A673 (cell line): ENCODE results near the gene SLC17A8. TPM values are rescaled to one million over a fixed set of nuclear protein-coding genes. Genes with fewer than 3 reads are reported as not detected.

Experiments
- BruUV-seq: library from RNA; stranded (reverse); fragments of 400-500 nt; replicated peaks from 2 replicates; lab custom pipeline; 2021; lab: Mats Ljungman, UMichigan
- CTCF ChIA-PET: fragments of 300-600 bp; sonication (Branson Sonifier 250); formaldehyde crosslinking; loops from one replicate; lab custom pipeline; 2022; ENCODE audit warnings: antibody characterized with exemption; lab: Charles Lee
- POLR2A ChIA-PET: fragments of 300-600 bp; sonication (Branson Sonifier 250); formaldehyde crosslinking; loops from one replicate; lab custom pipeline; 2022; ENCODE audit warnings: antibody characterized with exemption; ENCODE audit not compliant: low non-redundant PET; lab: Charles Lee
- DNase-seq: peaks from one replicate; pipeline ENCODE4 v3.0.0-alpha.2; 2015; ENCODE audit warnings: low spot score
- H3K27ac ChIP-seq: fragments of 200-600 bp; sonication (generic); 2 replicates; pipeline ENCODE4 v1.5.1; 2016; ENCODE audit warnings: mixed run types, low read depth, mild to moderate bottlenecking, mixed read lengths, antibody characterized with exemption, low read length; ENCODE audit not compliant: poor library complexity, severe bottlenecking
- H3K27me3 ChIP-seq: fragments of 200-600 bp; sonication (generic); replicated peaks from 2 replicates; pipeline ENCODE4 v1.6.1; 2017; ENCODE audit warnings: mixed run types, low read depth, mild to moderate bottlenecking, mixed read lengths, antibody characterized with exemption, low read length; ENCODE audit not compliant: insufficient read depth, poor library complexity
- H3K36me3 ChIP-seq: fragments of 200-600 bp; sonication (generic); 2 replicates; pipeline ENCODE4 v1.6.1; 2016; ENCODE audit warnings: mixed run types, mild to moderate bottlenecking, mixed read lengths, antibody characterized with exemption, low read length; ENCODE audit not compliant: insufficient read depth, poor library complexity, severe bottlenecking
- H3K4me1 ChIP-seq: fragments of 200-600 bp; sonication (generic); 2 replicates; pipeline ENCODE4 v1.6.1; 2017; ENCODE audit warnings: mixed run types, mild to moderate bottlenecking, mixed read lengths, antibody characterized with exemption, low read length; ENCODE audit not compliant: insufficient read depth, poor library complexity, severe bottlenecking
- H3K4me3 ChIP-seq: fragments of 200-600 bp; sonication (generic); 2 replicates; pipeline ENCODE4 v1.5.1; 2016; ENCODE audit warnings: low read depth, mixed run types, mild to moderate bottlenecking, mixed read lengths, low read length; ENCODE audit not compliant: poor library complexity, severe bottlenecking
- H3K9me3 ChIP-seq: fragments of 200-600 bp; sonication (generic); 2 replicates; pipeline ENCODE4 v1.6.1; 2016; ENCODE audit warnings: mixed run types, low read depth, mild to moderate bottlenecking, mixed read lengths, antibody characterized with exemption, low read length; ENCODE audit not compliant: poor library complexity, severe bottlenecking
- CTCF ChIP-seq: fragments of 300-800, 200-600 bp; sonication (generic); conservative IDR thresholded peaks from 2 replicates; pipeline ENCODE4 v1.5.1; 2017; ENCODE audit warnings: low read depth, mild to moderate bottlenecking, antibody characterized with exemption, low read length, moderate library complexity, mixed read lengths
- EZH2 ChIP-seq: fragments of 200-600 bp; sonication (generic); IDR thresholded peaks from 2 replicates; pipeline ENCODE4 v1.6.1; 2017; ENCODE audit warnings: borderline replicate concordance, low read depth, mild to moderate bottlenecking, mixed read lengths, antibody characterized with exemption, low read length; ENCODE audit not compliant: poor library complexity, severe bottlenecking
- intact Hi-C: fragments of 100-400 bp; cut with micrococcal nuclease; formaldehyde crosslinking; loops from one replicate; pipeline ENCODE4 v1.10.0; 2022; ENCODE audit not compliant: unreplicated experiment
- total RNA-seq: library from RNA; stranded (reverse); gene quantifications from 2 replicates; pipeline ENCODE4 v1.2.3, GENCODE V29; 2021

The SLC17A8 gene
- total RNA-seq, 1 experiment from 2014 or later: not detected

DNA sequence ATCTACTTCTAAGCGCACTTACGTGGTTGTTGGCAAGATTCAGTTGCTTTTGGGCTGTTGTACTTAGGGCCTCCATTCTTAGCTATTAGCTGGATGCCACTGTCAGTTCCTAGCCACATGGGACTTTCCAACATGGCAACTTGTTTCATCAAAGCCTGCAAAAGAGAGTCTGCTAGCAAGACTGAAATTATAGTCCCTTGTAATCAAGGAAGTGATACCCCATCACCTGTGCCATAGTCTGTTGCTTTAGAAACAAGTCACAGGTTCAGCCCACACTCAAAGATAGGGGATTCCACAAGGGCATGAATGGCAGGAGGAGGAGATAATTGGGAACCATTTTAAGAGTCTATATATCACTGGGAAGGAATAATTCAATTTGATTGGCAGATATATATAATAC, 27.1 kb upstream of the SLC17A8 start:
- intact Hi-C loops: no loop called here

DNA sequence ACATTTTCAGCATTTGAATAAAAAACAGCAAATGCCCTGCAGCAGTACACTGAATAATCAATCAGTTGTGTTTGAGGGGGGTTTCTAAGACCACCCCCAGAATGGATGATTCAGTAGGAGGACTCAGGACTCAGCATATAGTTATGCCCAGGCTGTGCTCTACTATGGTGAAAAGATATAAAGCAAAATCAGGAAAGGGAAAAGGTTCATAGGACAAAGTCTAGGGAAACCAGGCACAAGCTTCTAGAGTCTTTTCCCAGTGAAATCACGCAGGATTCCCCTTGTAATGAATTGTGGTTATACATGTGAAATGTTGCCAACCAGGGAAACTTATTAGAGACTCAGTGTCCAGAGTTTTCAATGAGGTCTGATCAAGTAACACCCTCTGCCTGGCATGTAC, 25.0 kb upstream of the SLC17A8 start:
- no peak overlapping the region for H3K4me3 ChIP-seq
- ChIA-PET CTCF (no interaction called here), POLR2A (no interaction called here)
- H3K27me3 ChIP-seq: no peaks in the 10 kb centered on the region
- intact Hi-C loops: no loop called here
- no TSS peak for BruUV-seq
- TF ChIP-seq CTCF (no peak), EZH2 (no peak)
- no peaks in the 10 kb centered on the region for H3K4me1 ChIP-seq
- no peak for DNase-seq
- H3K27ac ChIP-seq: no peak overlapping the region
- peaks cover 41% of the 10 kb centered on the region for H3K36me3 ChIP-seq
- no peaks in the 10 kb centered on the region for H3K9me3 ChIP-seq

More for the DNA sequence above, 27.1 kb upstream of the SLC17A8 start:
- H3K4me1 ChIP-seq: no peaks in the 10 kb centered on the region
- TF ChIP-seq CTCF (no peak), EZH2 (no peak)
- H3K27me3 ChIP-seq: no peaks in the 10 kb centered on the region
- BruUV-seq: no TSS peak
- no peaks in the 10 kb centered on the region for H3K9me3 ChIP-seq
- DNase-seq: no peak
- POLR2A ChIA-PET: no interaction called here
- H3K4me3 ChIP-seq: no peak overlapping the region
- CTCF ChIA-PET: no interaction called here
- H3K27ac ChIP-seq: no peak overlapping the region
- H3K36me3 ChIP-seq: peaks cover 38% of the 10 kb centered on the region

GRCh38 chr12:100332852-100333251, 24.0 kb upstream of the SLC17A8 start:
- TF ChIP-seq EZH2 (no peak), CTCF (no peak)
- H3K4me3 ChIP-seq: no peak overlapping the region
- no peaks in the 10 kb centered on the region for H3K4me1 ChIP-seq
- no peaks in the 10 kb centered on the region for H3K9me3 ChIP-seq
- intact Hi-C loops: no loop called here
- ChIA-PET CTCF (no interaction called here), POLR2A (no interaction called here)
- H3K27me3 ChIP-seq: no peaks in the 10 kb centered on the region
- no peak overlapping the region for H3K27ac ChIP-seq
- no peak for DNase-seq
- H3K36me3 ChIP-seq: peaks cover 34% of the 10 kb centered on the region
- no TSS peak for BruUV-seq
